H9 (cell line): Measurements from ENCODE around the gene SH3TC1. TPM values are rescaled to one million over a fixed set of nuclear protein-coding genes. Genes with fewer than 3 reads are reported as not detected.

Experiments used
- DNase-seq: peaks from one replicate; pipeline ENCODE4 v3.0.0-alpha.2; 2017
- H2AFZ ChIP-seq: one replicate; pipeline ENCODE4 v1.6.1; 2013; ENCODE audit warnings: mild to moderate bottlenecking, low read length, control low read depth, moderate library complexity
- H2AK5ac ChIP-seq: 2 replicates; pipeline ENCODE4 v1.6.1; 2013; ENCODE audit warnings: low read length, control low read depth, mixed read lengths; ENCODE audit not compliant: insufficient read length
- H2BK120ac ChIP-seq: one replicate; pipeline ENCODE4 v1.6.1; 2013; ENCODE audit warnings: low read depth, mild to moderate bottlenecking, low read length, control low read depth, inconsistent platforms; ENCODE audit not compliant: poor library complexity, severe bottlenecking
- H2BK12ac ChIP-seq: 2 replicates; pipeline ENCODE4 v1.6.1; 2013; ENCODE audit warnings: low read length, control low read depth, mixed read lengths, low read depth; ENCODE audit not compliant: insufficient read length
- H2BK15ac ChIP-seq: 2 replicates; pipeline ENCODE4 v1.6.1; 2013; ENCODE audit warnings: low read depth, low read length, control low read depth
- H2BK20ac ChIP-seq: one replicate; pipeline ENCODE4 v1.6.1; 2013; ENCODE audit warnings: low read depth, mild to moderate bottlenecking, low read length, control low read depth, inconsistent platforms; ENCODE audit not compliant: poor library complexity, severe bottlenecking
- H2BK5ac ChIP-seq: 2 replicates; pipeline ENCODE4 v1.6.1; 2013; ENCODE audit warnings: low read length, control low read depth, mixed read lengths; ENCODE audit not compliant: insufficient read length
- H3K14ac ChIP-seq: 2 replicates; pipeline ENCODE4 v1.6.1; 2013; ENCODE audit warnings: low read length, control low read depth; ENCODE audit not compliant: insufficient read depth
- H3K18ac ChIP-seq: 2 replicates; pipeline ENCODE4 v1.6.1; 2013; ENCODE audit warnings: low read depth, mild to moderate bottlenecking, mixed read lengths, low read length, control low read depth; ENCODE audit not compliant: insufficient read length
- H3K23ac ChIP-seq: 2 replicates; pipeline ENCODE4 v1.6.1; 2013; ENCODE audit warnings: low read length, control low read depth, mixed read lengths, low read depth; ENCODE audit not compliant: insufficient read length
- H3K23me2 ChIP-seq: 2 replicates; pipeline ENCODE4 v1.6.1; 2013; ENCODE audit warnings: low read depth, mild to moderate bottlenecking, mixed read lengths, low read length, control low read depth; ENCODE audit not compliant: insufficient read length, poor library complexity, severe bottlenecking
- H3K27ac ChIP-seq: 2 replicates; pipeline ENCODE4 v1.5.1; 2013; ENCODE audit warnings: low read length, control low read depth, mixed read lengths, low read depth; ENCODE audit not compliant: insufficient read length
- H3K27me3 ChIP-seq: 2 replicates; pipeline ENCODE4 v1.6.1; 2013; ENCODE audit warnings: low read length, control low read depth, inconsistent platforms; ENCODE audit not compliant: insufficient read depth
- H3K4ac ChIP-seq: 2 replicates; pipeline ENCODE4 v1.6.1; 2013; ENCODE audit warnings: low read depth, mild to moderate bottlenecking, control low read depth, inconsistent platforms, low read length, moderate library complexity
- H3K4me1 ChIP-seq: 2 replicates; pipeline ENCODE4 v1.6.1; 2013; ENCODE audit warnings: low read length, control low read depth, inconsistent platforms; ENCODE audit not compliant: insufficient read depth
- H3K4me2 ChIP-seq: 2 replicates; pipeline ENCODE4 v1.6.1; 2013; ENCODE audit warnings: low read length, control low read depth, mixed read lengths; ENCODE audit not compliant: insufficient read length, insufficient read depth
- H3K56ac ChIP-seq: 2 replicates; pipeline ENCODE4 v1.6.1; 2013; ENCODE audit warnings: low read depth, mild to moderate bottlenecking, mixed read lengths, low read length, control low read depth; ENCODE audit not compliant: insufficient read length
- H3K79me1 ChIP-seq: 2 replicates; pipeline ENCODE4 v1.6.1; 2013; ENCODE audit warnings: low read depth, mild to moderate bottlenecking, moderate library complexity, low read length, control low read depth, inconsistent platforms; ENCODE audit not compliant: insufficient read depth, poor library complexity, severe bottlenecking
- H3K79me2 ChIP-seq: 2 replicates; pipeline ENCODE4 v1.6.1; 2013; ENCODE audit warnings: low read length, control low read depth, inconsistent platforms; ENCODE audit not compliant: insufficient read depth
- H3K9ac ChIP-seq: 2 replicates; pipeline ENCODE4 v1.6.1; 2013; ENCODE audit warnings: low read length, control low read depth, mixed read lengths; ENCODE audit not compliant: insufficient read length; ENCODE audit errors: extremely low read depth
- H3K9me3 ChIP-seq: one replicate; pipeline ENCODE4 v1.6.1; 2013; ENCODE audit warnings: low read depth, low read length, inconsistent platforms; ENCODE audit not compliant: control insufficient read depth
- H3T11ph ChIP-seq: one replicate; pipeline ENCODE4 v1.6.1; 2013; ENCODE audit warnings: mild to moderate bottlenecking, low read length, control low read depth, inconsistent platforms
- H4K20me1 ChIP-seq: one replicate; pipeline ENCODE4 v1.6.1; 2013; ENCODE audit not compliant: control insufficient read depth, insufficient read length, insufficient read depth
- H4K5ac ChIP-seq: 2 replicates; pipeline ENCODE4 v1.6.1; 2013; ENCODE audit warnings: low read depth, mild to moderate bottlenecking, mixed read lengths, low read length, control low read depth; ENCODE audit not compliant: insufficient read length
- H4K8ac ChIP-seq: replicated peaks from 2 replicates; pipeline ENCODE4 v1.6.1; 2013; ENCODE audit warnings: low read length, control low read depth, mixed read lengths, low read depth; ENCODE audit not compliant: insufficient read length
- H4K91ac ChIP-seq: 2 replicates; pipeline ENCODE4 v1.6.1; 2013; ENCODE audit warnings: low read depth, mild to moderate bottlenecking, moderate library complexity, mixed read lengths, low read length, control low read depth; ENCODE audit not compliant: insufficient read length
- H3K27ac Mint-ChIP-seq, 3 experiments: 2 replicates in 2 of 3; 3 replicates in 1 of 3; pipeline ENCODE4 v1.8.0; 2020 to 2021; ENCODE audit warnings: mixed read lengths in 3 of 3, mild to moderate bottlenecking in 1 of 3, moderate library complexity in 1 of 3
- H3K27me3 Mint-ChIP-seq: 2 replicates; pipeline ENCODE4 v1.8.0; 2021; ENCODE audit warnings: low read depth, mild to moderate bottlenecking, moderate library complexity, mixed read lengths
- H3K36me3 Mint-ChIP-seq, 3 experiments: 2 replicates in 2 of 3; 3 replicates in 1 of 3; pipeline ENCODE4 v1.8.0; 2020 to 2021; ENCODE audit warnings: low read depth in 3 of 3, mixed read lengths in 3 of 3; ENCODE audit not compliant: insufficient read depth in 1 of 3
- H3K4me1 Mint-ChIP-seq, 2 experiments: 2 replicates each; pipeline ENCODE4 v1.8.0; 2020; ENCODE audit warnings: mixed read lengths in 2 of 2
- H3K4me3 Mint-ChIP-seq, 2 experiments: 2 replicates in 1 of 2; 3 replicates in 1 of 2; pipeline ENCODE4 v1.8.0; 2020 to 2021; ENCODE audit warnings: mild to moderate bottlenecking in 2 of 2, mixed read lengths in 2 of 2, moderate library complexity in 1 of 2
- H3K9me3 Mint-ChIP-seq, 2 experiments: 2 replicates in 1 of 2; 3 replicates in 1 of 2; pipeline ENCODE4 v1.8.0; 2020; ENCODE audit warnings: mild to moderate bottlenecking in 2 of 2, mixed read lengths in 2 of 2, moderate library complexity in 1 of 2
- CTCF ChIP-seq: fragments of 200-600 bp; sonication (generic); conservative IDR thresholded peaks from 3 replicates; pipeline ENCODE4 v1.8.0; 2021; ENCODE audit warnings: antibody characterized with exemption, mild to moderate bottlenecking
- WGBS: extraction: QIAGEN DNeasy Blood & Tissue Kit; methylation state at CpG from one replicate; pipeline ENCODE4 v1.1.7; 2013; ENCODE audit warnings: missing lambda C conversion rate, low lambda C conversion rate, mixed read lengths; ENCODE audit not compliant: insufficient read length; ENCODE audit errors: extremely low coverage; 5-methylcytosine and 5-hydroxymethylcytosine counted together
- total RNA-seq: library from RNA; stranded (reverse); gene quantifications from 2 replicates; pipeline ENCODE4 v1.2.1, GENCODE V29; 2021

SH3TC1 gene
- total RNA-seq, 1 experiment from 2014 or later: 0.74 TPM

GRCh38 chr4:8244931-8245460 is 45.9 kb downstream of the SH3TC1 start:
- no peak overlapping the region for H3K9ac ChIP-seq
- no peak overlapping the region for H4K91ac ChIP-seq
- no peak overlapping the region for H3K4ac ChIP-seq
- Mint-ChIP-seq H3K27ac (no peak overlapping the region), H3K27me3 (peaks cover 7% of the 10 kb centered on the region), H3K4me3 (no peak overlapping the region), H3K36me3 (no peaks in the 10 kb centered on the region; a peak in 1 of 7 replicates), H3K4me1 (peaks cover 0 to 9% of the 10 kb centered on the region in 2 experiments; a peak in 2 of 4 replicates), H3K9me3 (no peaks in the 10 kb centered on the region)
- H3K23me2 ChIP-seq: no peaks in the 10 kb centered on the region
- H3K79me1 ChIP-seq: no peaks in the 10 kb centered on the region
- H2BK20ac ChIP-seq: no peak overlapping the region
- no peak overlapping the region; the same call in 1 of the 2 replicates for H3K14ac ChIP-seq
- no peak overlapping the region for H4K5ac ChIP-seq
- H2BK5ac ChIP-seq: no peak overlapping the region
- no CpG with 5 or more reads among the region's 19 CpGs for WGBS
- no peak for TF ChIP-seq CTCF
- H2BK12ac ChIP-seq: no peak overlapping the region
- H3K4me1 ChIP-seq: no peaks in the 10 kb centered on the region
- no peak overlapping the region for H3K56ac ChIP-seq
- H3K9me3 ChIP-seq: no peaks in the 10 kb centered on the region
- H3K79me2 ChIP-seq: no peaks in the 10 kb centered on the region
- no peaks in the 10 kb centered on the region for H4K20me1 ChIP-seq
- no peak overlapping the region for H2BK15ac ChIP-seq
- H3K27me3 ChIP-seq: no peaks in the 10 kb centered on the region
- DNase-seq: no peak
- no peak overlapping the region for H2BK120ac ChIP-seq
- no peak overlapping the region for H2AK5ac ChIP-seq
- H3K4me2 ChIP-seq: no peak overlapping the region
- no peak overlapping the region for H2AFZ ChIP-seq
- no peak overlapping the region for H3K23ac ChIP-seq
- no peak overlapping the region for H3K18ac ChIP-seq
- H4K8ac ChIP-seq: no peak overlapping the region
- no peak overlapping the region for H3T11ph ChIP-seq
- H3K27ac ChIP-seq: no peak overlapping the region
